Fibroblast of villous mesenchyme (primary cell): ENCODE measurements around the gene FOXN3. TPM values are rescaled to one million over a fixed set of nuclear protein-coding genes. Genes with fewer than 3 reads are reported as not detected.

ENCODE experiments used
- DNase-seq: peaks from one replicate; pipeline ENCODE4 v3.0.0-alpha.2; 2010; ENCODE audit warnings: low read depth
- H3K4me3 ChIP-seq: 2 replicates; pipeline ENCODE4 v1.5.1; 2011; ENCODE audit warnings: low read depth, mild to moderate bottlenecking, low read length
- CTCF ChIP-seq: IDR thresholded peaks from 2 replicates; pipeline ENCODE4 v1.5.1; 2012; ENCODE audit warnings: low read depth, mild to moderate bottlenecking, low read length; ENCODE audit not compliant: insufficient read depth
- total RNA-seq: library from RNA; depleted of rRNA; stranded (reverse); fragments of >200 nt; gene quantifications from 2 replicates; pipeline ENCODE4 v1.2.3, GENCODE V29; 2012

FOXN3 gene
- total RNA-seq, 1 donor: 33.2 TPM

- no peak for TF ChIP-seq CTCF
- H3K4me3 ChIP-seq: no peak overlapping the region
- DNase-seq: no peak
Measured at GRCh38 chr14:89259951-89260609, 157.0 kb downstream of the FOXN3 start.

- no peak for TF ChIP-seq CTCF
- H3K4me3 ChIP-seq: no peak overlapping the region
- DNase-seq: no peak
Measured at GRCh38 chr14:89258728-89259273, 158.2 kb downstream of the FOXN3 start.

GRCh38 chr14:89256951-89257350, 160.1 kb downstream of the FOXN3 start:
- no peak for TF ChIP-seq CTCF
- no peak overlapping the region for H3K4me3 ChIP-seq
- no peak for DNase-seq

GRCh38 chr14:89256283-89256682, 160.8 kb downstream of the FOXN3 start:
- DNase-seq: no peak
- TF ChIP-seq CTCF: no peak
- H3K4me3 ChIP-seq: no peak overlapping the region

- no peak for TF ChIP-seq CTCF
- no peak overlapping the region for H3K4me3 ChIP-seq
- no peak for DNase-seq
Measured at GRCh38 chr14:89255852-89256251, 161.2 kb downstream of the FOXN3 start.

- H3K4me3 ChIP-seq: no peak overlapping the region
- no peak for TF ChIP-seq CTCF
- no peak for DNase-seq
Measured at GRCh38 chr14:89255012-89255411, 162.0 kb downstream of the FOXN3 start.
